ENCODE results near the gene ERLEC1.
A peak's percentile ranks its signal among the peaks of the same experiment; 100 is the strongest.
"Not testable (repeated sequence)": the region's sequence is repeated elsewhere in the genome, so short reads cannot be mapped to it uniquely, and the experiment has no call there.

Gene ERLEC1

GRCh38 chr2:53786705-53787613 lies at the start of gene ERLEC1, which contains the start of gene ASB3:
TSS of gene ERLEC1 (plus strand) at chr2:53787044. CDS start at chr2:53787211, 167 bp downstream.
TSS of gene ASB3 (minus strand) at chr2:53786953. CDS start at chr2:53765572, 21,381 bp downstream.
- peak; percentile 91 for DNase-seq (ENCODE audit: low spot score)

- DNase-seq (ENCODE audit: low spot score) = no peak
Measured at GRCh38 chr2:53737091-53737490, 49.8 kb upstream of the ERLEC1 start.

GRCh38 chr2:53739032-53739431 lies 47.8 kb upstream of the ERLEC1 start:
- no peak for DNase-seq (ENCODE audit: low spot score)

- DNase-seq (ENCODE audit: low spot score) = peak; percentile 27
Measured at GRCh38 chr2:53740170-53740569, 46.7 kb upstream of the ERLEC1 start.

GRCh38 chr2:53744395-53745065 lies 42.3 kb upstream of the ERLEC1 start:
- DNase-seq (ENCODE audit: low spot score) = no peak

GRCh38 chr2:53750041-53750768 lies 36.6 kb upstream of the ERLEC1 start:
- DNase-seq (ENCODE audit: low spot score) = no peak

GRCh38 chr2:53751728-53752127 lies 35.1 kb upstream of the ERLEC1 start:
- DNase-seq (ENCODE audit: low spot score) = peak; percentile 16

GRCh38 chr2:53752385-53752784 lies 34.5 kb upstream of the ERLEC1 start:
- DNase-seq (ENCODE audit: low spot score) = no peak

- DNase-seq (ENCODE audit: low spot score) = no peak
Measured at GRCh38 chr2:53753041-53753440, 33.8 kb upstream of the ERLEC1 start.

GRCh38 chr2:53755121-53755520 lies 31.7 kb upstream of the ERLEC1 start:
- peak; percentile 55 for DNase-seq (ENCODE audit: low spot score)

- no peak for DNase-seq (ENCODE audit: low spot score)
Measured at GRCh38 chr2:53756644-53757043, 30.2 kb upstream of the ERLEC1 start.

- DNase-seq (ENCODE audit: low spot score) = not testable (repeated sequence)
Measured at GRCh38 chr2:53757206-53757605, 29.6 kb upstream of the ERLEC1 start.

GRCh38 chr2:53765767-53766166 lies 21.1 kb upstream of the ERLEC1 start:
- DNase-seq (ENCODE audit: low spot score) = no peak

GRCh38 chr2:53767405-53768241 lies 19.2 kb upstream of the ERLEC1 start, which contains the start of gene CHAC2:
TSS of gene CHAC2 (plus strand) at chr2:53767804. CDS start at chr2:53767887, 83 bp downstream.
- peak; percentile 93 for DNase-seq (ENCODE audit: low spot score)

- no peak for DNase-seq (ENCODE audit: low spot score)
Measured at GRCh38 chr2:53768242-53768542, 18.7 kb upstream of the ERLEC1 start.

GRCh38 chr2:53769318-53769945 lies 17.4 kb upstream of the ERLEC1 start:
- DNase-seq (ENCODE audit: low spot score) = no peak

GRCh38 chr2:53770264-53770663 lies 16.6 kb upstream of the ERLEC1 start:
- no peak for DNase-seq (ENCODE audit: low spot score)

GRCh38 chr2:53777134-53777533 lies 9.7 kb upstream of the ERLEC1 start:
- DNase-seq (ENCODE audit: low spot score) = no peak

GRCh38 chr2:53778536-53779162 lies 8.2 kb upstream of the ERLEC1 start:
- no peak for DNase-seq (ENCODE audit: low spot score)

GRCh38 chr2:53780056-53780455 lies 6.8 kb upstream of the ERLEC1 start:
- no peak for DNase-seq (ENCODE audit: low spot score)

- DNase-seq (ENCODE audit: low spot score) = no peak
Measured at GRCh38 chr2:53782676-53783075, 4.2 kb upstream of the ERLEC1 start.
